H1 (cell line): ENCODE data around the gene MAFB. TPM values are rescaled to one million over a fixed set of nuclear protein-coding genes. Genes with fewer than 3 reads are reported as not detected.

ENCODE experiments used
- ASH2L ChIP-seq: fragments of 200-600, 300-600 bp; sonication (generic); IDR thresholded peaks from one replicate; pipeline ENCODE4 v1.7.1; 2017; ENCODE audit warnings: low read length
- ATF3 ChIP-seq: IDR thresholded peaks from 2 replicates; pipeline ENCODE4 v1.6.1; 2011; ENCODE audit warnings: low read depth, mild to moderate bottlenecking, low read length; ENCODE audit not compliant: insufficient read depth
- BRCA1 ChIP-seq: IDR thresholded peaks from 2 replicates; pipeline ENCODE4 v1.6.1; 2012; ENCODE audit warnings: low read depth, low read length, improper control_type of control experiment
- CBX8 ChIP-seq: fragments of 300-800, 300-1000 bp; sonication (generic); IDR thresholded peaks from 2 replicates; pipeline ENCODE4 v1.7.1; 2016; ENCODE audit warnings: low read depth, low read length, borderline replicate concordance
- CTBP2 ChIP-seq: IDR thresholded peaks from 2 replicates; pipeline ENCODE4 v1.7.0; 2011; ENCODE audit warnings: borderline replicate concordance, mild to moderate bottlenecking, moderate library complexity, mixed read lengths, low read length; ENCODE audit not compliant: insufficient read depth, insufficient read length
- CTCF ChIP-seq, 3 experiments: IDR thresholded peaks; 1 replicate in 2 of 3; 2 replicates in 1 of 3; pipeline versions ENCODE4 v1.5.1 to v1.6.1; 2011; ENCODE audit warnings: low read length in 3 of 3, mild to moderate bottlenecking in 3 of 3, inconsistent platforms in 2 of 3, low read depth in 1 of 3, moderate library complexity in 1 of 3; ENCODE audit not compliant: insufficient read depth in 1 of 3; ENCODE audit errors: control extremely low read depth in 1 of 3
- GABPA ChIP-seq: IDR thresholded peaks from 2 replicates; pipeline ENCODE4 v1.6.1; 2011; ENCODE audit warnings: mild to moderate bottlenecking, low read length, moderate library complexity, borderline replicate concordance; ENCODE audit not compliant: insufficient read depth
- KDM4A ChIP-seq: IDR thresholded peaks from one replicate; pipeline ENCODE4 v1.7.1; 2012; ENCODE audit warnings: low read depth, mild to moderate bottlenecking, moderate library complexity, low read length, inconsistent platforms; ENCODE audit not compliant: severe bottlenecking
- NANOG ChIP-seq: IDR thresholded peaks from 2 replicates; pipeline ENCODE4 v1.6.1; 2011; ENCODE audit warnings: low read length, low read depth, mild to moderate bottlenecking, inconsistent platforms; ENCODE audit not compliant: insufficient read depth, poor library complexity, severe bottlenecking
- PHF8 ChIP-seq: fragments of 200-600 bp; sonication (generic); conservative IDR thresholded peaks from 2 replicates; pipeline ENCODE4 v1.7.1; 2012; ENCODE audit warnings: low read depth, mild to moderate bottlenecking, inconsistent platforms, low read length, moderate library complexity
- RAD21 ChIP-seq, 2 experiments: IDR thresholded peaks in 1 of 2; conservative IDR thresholded peaks in 1 of 2; 2 replicates each; pipeline ENCODE4 v1.6.1; 2011; ENCODE audit warnings: low read depth in 2 of 2, low read length in 2 of 2, improper control_type of control experiment in 1 of 2, inconsistent platforms in 1 of 2, mild to moderate bottlenecking in 1 of 2, moderate library complexity in 1 of 2
- RNF2 ChIP-seq: fragments of 200-900, 300-1000 bp; sonication (generic); IDR thresholded peaks from 2 replicates; pipeline ENCODE4 v1.7.1; 2016; ENCODE audit warnings: borderline replicate concordance, low read depth, mild to moderate bottlenecking, antibody characterized with exemption, low read length; ENCODE audit not compliant: poor library complexity, severe bottlenecking; ENCODE audit errors: missing control alignments
- SIX5 ChIP-seq: IDR thresholded peaks from 2 replicates; pipeline ENCODE4 v1.6.1; 2011; ENCODE audit warnings: mild to moderate bottlenecking, low read depth, low read length
- YY1 ChIP-seq: IDR thresholded peaks from 2 replicates; pipeline ENCODE4 v1.6.1; 2011; ENCODE audit warnings: low read depth, mild to moderate bottlenecking, low read length
- polyA plus RNA-seq, 7 experiments: library from polyadenylated mRNA; depleted of rRNA in 3 of 7; stranded (reverse) in 5 of 7; unstranded in 2 of 7; fragments of >200 nt in 5 of 7; fragments of 200-250 nt in 2 of 7; gene quantifications; 1 replicate in 5 of 7; 2 replicates in 1 of 7; 4 replicates in 1 of 7; pipeline versions ENCODE4 v1.2.1 to v1.2.3, GENCODE V29; 2011 to 2013; ENCODE audit warnings: missing spikeins in 2 of 7, mixed read lengths in 2 of 7
- total RNA-seq: library from RNA; stranded (reverse); fragmentation: NEBNext Ultra II Directional; extraction: Animal tissue kit (Norgen Biotek cat#: 25700); gene quantifications from 2 replicates; pipeline ENCODE4 v1.2.1, GENCODE V29; 2021

The MAFB gene
- total and polyA plus RNA-seq, 2 of the 8 experiments (the other 6 are each of a cell fraction or from before 2014, with no cell fraction given): 0.83 to 1.8 TPM

- TF ChIP-seq RNF2 (no peak), KDM4A (peak; percentile 11), ASH2L (peak; percentile 25), CBX8 (no peak), SIX5 (no peak), PHF8 (no peak), CTCF (IDR thresholded peaks at IDR 0.05; ENCODE audit: control extremely low read depth in 1 of 3, insufficient read depth in 1 of 3, low read depth in 1 of 3, low read length in 3 of 3) (peak; percentile 79 to 88 (median 84)), YY1 (peak; percentile 9; the same call in 1 of the 2 replicates), ATF3 (no peak), BRCA1 (no peak), NANOG (peak; percentile 43), CTBP2 (peak; percentile 33), RAD21 (IDR thresholded peaks at IDR 0.05 in 1 of 2, conservative IDR thresholded peaks at IDR 0.05 in 1 of 2; ENCODE audit: low read depth in 2 of 2, low read length in 2 of 2) (peak; percentile 75 to 84), GABPA (no peak; the same call in 1 of the 2 replicates)
These were observed 1.2 kb upstream of the MAFB start (continued) for GRCh38 chr20:40689943-40690835.
